Fibroblast of villous mesenchyme (primary cell): Measurements from ENCODE around the gene GNLY. TPM values are rescaled to one million over a fixed set of nuclear protein-coding genes. Genes with fewer than 3 reads are reported as not detected.

Experiments
- DNase-seq: peaks from one replicate; pipeline ENCODE4 v3.0.0-alpha.2; 2010; ENCODE audit warnings: low read depth
- H3K4me3 ChIP-seq: 2 replicates; pipeline ENCODE4 v1.5.1; 2011; ENCODE audit warnings: low read depth, mild to moderate bottlenecking, low read length
- total RNA-seq: library from RNA; depleted of rRNA; stranded (reverse); fragments of >200 nt; gene quantifications from 2 replicates; pipeline ENCODE4 v1.2.3, GENCODE V29; 2012
- TF ChIP-seq, protein P1 (sequence below): IDR thresholded peaks from 2 replicates; pipeline ENCODE4 v1.5.1; 2012; ENCODE audit warnings: low read depth, mild to moderate bottlenecking, low read length; ENCODE audit not compliant: insufficient read depth

GNLY gene
- total RNA-seq, 1 donor = not detected

DNA sequence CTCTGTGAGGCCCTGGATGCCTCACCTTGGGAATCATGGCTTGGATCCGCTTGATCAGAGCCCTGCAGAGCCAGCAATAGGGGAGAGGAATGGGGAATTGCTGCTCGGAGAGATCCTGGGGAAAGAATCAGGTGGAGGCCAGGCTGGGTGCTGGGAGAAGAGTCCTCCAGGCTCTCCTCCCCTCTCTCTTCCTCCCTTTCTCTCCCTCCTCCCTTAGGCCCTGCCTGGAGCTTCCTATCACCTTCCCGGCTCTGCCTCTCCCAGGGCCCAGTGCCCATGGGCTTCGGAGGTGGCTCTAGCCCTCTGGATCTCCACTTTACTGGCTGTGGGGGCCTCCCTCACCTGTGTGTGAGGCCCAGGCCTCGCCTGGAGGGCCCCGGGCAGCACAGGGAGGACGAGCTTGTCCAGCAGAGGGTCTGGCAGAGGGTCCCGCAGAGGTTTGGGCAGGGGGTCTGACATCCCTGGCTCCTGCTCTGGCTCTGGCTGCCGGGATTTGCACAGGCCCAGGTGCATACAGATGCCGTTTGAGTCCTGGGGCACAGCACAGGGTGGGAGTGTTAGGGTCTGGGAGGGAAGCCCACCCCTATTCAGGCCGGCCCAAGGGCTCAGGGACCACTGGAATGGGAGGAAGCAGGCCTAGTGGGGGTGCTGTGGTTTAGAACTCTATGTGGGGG, 28.8 kb upstream of the GNLY start:
- TF ChIP-seq, protein P1, sequence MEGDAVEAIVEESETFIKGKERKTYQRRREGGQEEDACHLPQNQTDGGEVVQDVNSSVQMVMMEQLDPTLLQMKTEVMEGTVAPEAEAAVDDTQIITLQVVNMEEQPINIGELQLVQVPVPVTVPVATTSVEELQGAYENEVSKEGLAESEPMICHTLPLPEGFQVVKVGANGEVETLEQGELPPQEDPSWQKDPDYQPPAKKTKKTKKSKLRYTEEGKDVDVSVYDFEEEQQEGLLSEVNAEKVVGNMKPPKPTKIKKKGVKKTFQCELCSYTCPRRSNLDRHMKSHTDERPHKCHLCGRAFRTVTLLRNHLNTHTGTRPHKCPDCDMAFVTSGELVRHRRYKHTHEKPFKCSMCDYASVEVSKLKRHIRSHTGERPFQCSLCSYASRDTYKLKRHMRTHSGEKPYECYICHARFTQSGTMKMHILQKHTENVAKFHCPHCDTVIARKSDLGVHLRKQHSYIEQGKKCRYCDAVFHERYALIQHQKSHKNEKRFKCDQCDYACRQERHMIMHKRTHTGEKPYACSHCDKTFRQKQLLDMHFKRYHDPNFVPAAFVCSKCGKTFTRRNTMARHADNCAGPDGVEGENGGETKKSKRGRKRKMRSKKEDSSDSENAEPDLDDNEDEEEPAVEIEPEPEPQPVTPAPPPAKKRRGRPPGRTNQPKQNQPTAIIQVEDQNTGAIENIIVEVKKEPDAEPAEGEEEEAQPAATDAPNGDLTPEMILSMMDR = no peak
- no peak for DNase-seq
- no peak overlapping the region for H3K4me3 ChIP-seq

DNA sequence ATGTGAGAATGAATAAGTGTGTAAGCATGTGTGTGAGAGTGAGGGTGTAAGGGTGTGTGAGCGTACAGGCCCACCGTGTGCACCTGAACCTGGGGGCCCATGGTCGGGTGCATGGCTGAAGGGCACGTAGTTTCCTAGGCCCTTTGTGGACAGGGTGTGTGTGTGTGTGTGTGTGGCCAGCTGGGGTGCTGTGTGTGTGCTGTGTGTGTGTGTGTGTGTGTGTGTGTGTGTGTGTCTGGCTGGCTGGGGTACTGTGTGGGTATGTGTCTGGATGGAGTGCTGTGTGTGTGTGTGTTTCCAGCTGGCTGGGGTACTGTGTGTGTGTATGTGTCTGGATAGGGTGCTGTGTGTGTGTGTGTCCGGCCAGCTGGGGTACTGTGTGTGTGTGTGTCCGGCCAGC, 28.1 kb upstream of the GNLY start:
- TF ChIP-seq, protein P1 = no peak
- DNase-seq = no peak
- H3K4me3 ChIP-seq = no peak overlapping the region

DNA sequence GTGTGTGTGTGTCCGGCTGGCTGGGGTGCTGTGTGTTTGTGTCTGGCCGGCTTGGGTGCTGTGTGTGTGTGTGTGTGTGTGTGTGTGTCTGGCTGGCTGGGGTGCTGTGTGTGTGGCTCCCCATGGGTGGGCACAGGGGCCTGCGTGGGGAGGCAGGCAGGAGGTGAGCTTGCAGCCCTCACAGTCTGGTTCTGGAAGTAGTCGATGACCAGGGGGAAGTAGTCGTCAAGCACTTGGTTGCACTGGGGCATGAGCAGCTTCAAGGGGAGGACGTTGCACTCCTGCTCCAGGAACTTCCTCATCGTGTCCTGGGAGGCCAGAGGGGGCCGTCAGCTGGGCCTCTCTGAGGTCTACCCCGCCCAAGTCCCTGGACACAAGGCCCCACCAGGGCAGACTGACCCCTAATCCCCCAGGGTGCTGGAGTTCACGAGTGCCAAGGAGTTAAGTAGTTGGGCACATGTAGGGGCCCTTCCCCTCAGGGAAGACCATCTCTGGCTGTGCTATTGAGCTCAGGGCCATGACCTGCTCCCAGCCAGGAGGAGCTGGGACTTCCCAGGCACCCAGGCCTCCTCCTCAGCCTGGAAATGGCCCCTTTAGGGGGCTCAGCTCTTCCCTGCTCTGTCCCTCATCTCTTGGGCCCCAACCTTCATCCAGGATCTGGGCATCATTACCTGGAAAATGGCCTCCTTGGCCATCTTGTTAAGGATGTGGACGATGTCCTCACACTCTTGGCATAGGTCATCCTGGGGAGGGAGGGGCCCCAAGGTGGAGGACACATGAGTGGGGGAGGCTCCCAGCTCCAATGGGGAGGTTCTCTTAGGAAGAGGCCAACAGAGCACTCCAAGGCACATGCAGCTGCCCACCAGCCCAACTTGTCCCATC, 27.5 kb upstream of the GNLY start:
- TF ChIP-seq, protein P1 = no peak
- H3K4me3 ChIP-seq = no peak overlapping the region
- DNase-seq = no peak

DNA sequence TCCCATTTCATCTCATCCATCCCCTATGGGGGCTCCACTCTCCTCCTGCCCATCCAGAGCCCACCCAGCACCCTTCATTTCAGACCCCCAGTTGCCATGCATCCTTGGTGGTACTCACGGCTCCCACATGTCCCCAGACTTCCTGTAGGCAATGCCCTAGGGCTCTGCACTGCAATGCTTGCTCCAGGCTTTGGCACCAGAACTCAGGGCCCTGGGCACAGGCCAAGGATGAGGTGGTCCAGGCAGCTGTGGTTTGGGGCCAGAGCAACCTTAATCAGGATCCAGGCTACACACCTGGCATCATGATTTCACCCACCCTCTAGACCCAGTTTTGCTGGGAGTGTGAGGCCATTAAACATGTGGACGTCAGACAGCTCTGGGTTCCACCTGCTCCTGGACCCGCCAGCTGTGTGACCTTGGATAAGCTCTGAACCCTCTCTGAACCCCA, 26.6 kb upstream of the GNLY start:
- H3K4me3 ChIP-seq = no peak overlapping the region
- TF ChIP-seq, protein P1 = no peak

DNA sequence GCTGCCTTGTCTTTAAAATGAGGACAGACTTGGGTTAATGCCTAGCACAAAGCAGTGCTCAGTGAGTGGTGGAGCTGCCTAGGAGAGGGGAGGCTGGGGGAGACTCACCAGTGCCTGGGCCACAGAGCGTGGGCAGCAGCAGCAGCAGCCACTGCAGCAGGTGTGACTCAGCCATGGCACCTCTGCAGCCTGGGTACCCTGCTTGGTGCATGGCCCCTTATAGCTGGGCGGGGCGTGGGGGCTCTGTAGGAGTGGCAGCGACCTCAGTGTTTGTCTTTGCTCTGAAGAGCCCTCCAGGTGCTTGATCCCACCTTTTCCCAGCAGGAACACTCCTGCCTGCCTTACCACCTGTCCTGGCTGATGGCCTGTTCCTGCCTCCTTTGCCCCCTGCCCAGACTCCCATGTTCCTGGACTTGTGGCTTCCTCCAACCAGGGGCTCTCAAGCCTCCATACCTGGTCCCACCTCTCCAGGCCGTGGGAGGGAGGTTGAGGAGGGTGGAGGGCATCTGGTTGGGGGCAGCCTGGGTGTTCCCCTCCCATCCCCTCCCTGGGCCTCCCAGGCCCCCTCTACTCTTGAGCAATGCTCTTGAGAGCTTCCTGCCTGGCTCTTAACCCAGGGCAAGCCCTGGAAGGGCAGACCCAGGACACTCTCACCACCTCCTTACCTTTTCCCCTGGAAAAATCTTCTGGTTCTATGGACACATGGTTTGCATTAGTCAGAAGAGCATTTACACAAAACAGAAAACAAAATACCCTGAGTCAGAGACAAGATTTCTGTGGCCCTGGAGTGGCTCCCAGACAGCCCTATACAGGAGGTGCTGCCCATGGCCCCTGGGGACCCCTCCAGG, 25.9 kb upstream of the GNLY start, which contains the start of gene SFTPB:
Gene SFTPB, minus strand, starts transcription at position 191 of the 848 bp plus-strand sequence. Its CDS starts 16 bp downstream, at position 175.
- no peak within 1 kb of the TSS for H3K4me3 ChIP-seq
- TF ChIP-seq, protein P1 = no peak
- peak; percentile 61 for DNase-seq

More for the DNA sequence above, 26.6 kb upstream of the GNLY start:
- no peak for DNase-seq

DNA sequence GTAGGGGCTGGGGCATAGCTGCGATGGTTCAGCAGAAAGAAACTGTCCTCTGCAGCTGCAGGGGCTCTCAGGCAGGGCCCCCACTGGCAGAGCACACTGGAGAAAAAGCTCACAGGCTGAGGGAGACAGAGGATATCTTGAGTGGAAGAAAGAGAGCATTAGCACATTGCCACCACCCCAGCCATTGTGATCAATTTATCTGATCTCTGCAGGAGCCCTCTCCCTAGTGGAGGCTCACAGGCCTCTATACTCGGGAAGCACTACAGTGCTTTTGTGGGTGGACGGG, 25.4 kb upstream of the GNLY start:
- TF ChIP-seq, protein P1 = no peak

More for the DNA sequence above, 25.4 kb upstream of the GNLY start:
- DNase-seq = no peak
- no peak overlapping the region for H3K4me3 ChIP-seq
